Fibroblast of villous mesenchyme (primary cell): ENCODE results near the gene STAG1. TPM values are rescaled to one million over a fixed set of nuclear protein-coding genes. Genes with fewer than 3 reads are reported as not detected.
"Not testable (repeated sequence)": the region's sequence is repeated elsewhere in the genome, so short reads cannot be mapped to it uniquely, and the experiment has no call there.

ENCODE experiments used
- DNase-seq: peaks from one replicate; pipeline ENCODE4 v3.0.0-alpha.2; 2010; ENCODE audit warnings: low read depth
- H3K4me3 ChIP-seq: 2 replicates; pipeline ENCODE4 v1.5.1; 2011; ENCODE audit warnings: low read depth, mild to moderate bottlenecking, low read length
- total RNA-seq: library from RNA; depleted of rRNA; stranded (reverse); fragments of >200 nt; gene quantifications from 2 replicates; pipeline ENCODE4 v1.2.3, GENCODE V29; 2012
- TF ChIP-seq, protein P1 (sequence below): IDR thresholded peaks from 2 replicates; pipeline ENCODE4 v1.5.1; 2012; ENCODE audit warnings: low read depth, mild to moderate bottlenecking, low read length; ENCODE audit not compliant: insufficient read depth

The STAG1 gene
- total RNA-seq, 1 donor: 52.7 TPM

DNA sequence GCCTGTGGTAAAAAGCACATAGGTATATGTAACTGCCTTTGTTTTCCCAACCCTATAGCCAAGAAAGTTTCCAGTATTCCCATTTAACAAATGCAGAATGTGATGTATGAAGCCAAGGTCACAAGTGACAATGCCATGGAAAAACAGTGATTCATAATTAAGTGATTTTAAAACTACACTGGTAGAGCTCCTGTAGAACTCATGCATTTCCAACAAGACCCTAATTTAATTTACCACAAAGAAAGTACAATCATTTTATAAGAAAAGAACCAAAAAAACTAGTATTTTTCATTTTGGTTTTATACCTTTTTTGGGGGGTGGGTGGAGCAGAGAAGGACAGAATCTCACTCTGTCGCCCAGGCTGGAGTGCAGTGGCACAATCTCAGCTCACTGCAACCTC is 82.0 kb downstream of the STAG1 start:
- TF ChIP-seq, protein P1, sequence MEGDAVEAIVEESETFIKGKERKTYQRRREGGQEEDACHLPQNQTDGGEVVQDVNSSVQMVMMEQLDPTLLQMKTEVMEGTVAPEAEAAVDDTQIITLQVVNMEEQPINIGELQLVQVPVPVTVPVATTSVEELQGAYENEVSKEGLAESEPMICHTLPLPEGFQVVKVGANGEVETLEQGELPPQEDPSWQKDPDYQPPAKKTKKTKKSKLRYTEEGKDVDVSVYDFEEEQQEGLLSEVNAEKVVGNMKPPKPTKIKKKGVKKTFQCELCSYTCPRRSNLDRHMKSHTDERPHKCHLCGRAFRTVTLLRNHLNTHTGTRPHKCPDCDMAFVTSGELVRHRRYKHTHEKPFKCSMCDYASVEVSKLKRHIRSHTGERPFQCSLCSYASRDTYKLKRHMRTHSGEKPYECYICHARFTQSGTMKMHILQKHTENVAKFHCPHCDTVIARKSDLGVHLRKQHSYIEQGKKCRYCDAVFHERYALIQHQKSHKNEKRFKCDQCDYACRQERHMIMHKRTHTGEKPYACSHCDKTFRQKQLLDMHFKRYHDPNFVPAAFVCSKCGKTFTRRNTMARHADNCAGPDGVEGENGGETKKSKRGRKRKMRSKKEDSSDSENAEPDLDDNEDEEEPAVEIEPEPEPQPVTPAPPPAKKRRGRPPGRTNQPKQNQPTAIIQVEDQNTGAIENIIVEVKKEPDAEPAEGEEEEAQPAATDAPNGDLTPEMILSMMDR: no peak
- no peak for DNase-seq
- H3K4me3 ChIP-seq: no peak overlapping the region

DNA sequence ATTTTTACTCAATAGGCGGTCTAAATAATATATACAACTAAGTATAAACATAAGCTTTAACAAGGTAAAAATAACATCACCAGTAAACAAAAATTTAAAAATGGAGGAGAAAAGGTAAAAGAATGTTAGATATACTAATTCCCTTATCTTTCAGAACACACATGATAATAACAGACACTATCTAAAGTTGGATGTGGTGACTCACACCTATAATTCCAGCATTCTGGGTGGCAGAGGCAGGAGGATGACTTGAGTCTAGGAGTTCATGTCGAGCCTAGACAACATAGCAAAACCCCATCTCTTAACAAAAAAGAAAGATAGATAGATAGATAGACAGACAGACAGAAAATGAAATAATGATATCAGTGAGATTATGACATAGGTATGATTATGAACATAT is 85.1 kb downstream of the STAG1 start:
- DNase-seq: peak; percentile 33
- no peak overlapping the region for H3K4me3 ChIP-seq
- TF ChIP-seq, protein P1: no peak

DNA sequence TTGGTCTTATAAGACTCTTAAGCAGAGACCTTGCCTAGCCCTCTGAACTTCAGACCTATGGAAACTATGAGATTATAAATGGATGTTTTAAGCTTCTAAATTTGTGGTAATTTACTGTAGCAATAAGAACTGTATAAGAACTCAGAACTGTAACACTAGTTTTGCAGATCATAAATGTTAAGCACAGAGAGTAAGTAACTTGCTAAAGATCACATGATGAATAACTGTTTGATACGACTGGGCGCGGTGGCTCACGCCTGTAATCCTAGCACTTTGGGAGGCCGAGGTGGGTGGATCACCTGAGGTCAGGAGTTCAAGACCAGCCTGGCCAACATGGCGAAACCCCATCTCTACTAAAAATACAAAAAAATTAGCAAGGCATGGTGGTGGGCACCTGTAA is 85.9 kb downstream of the STAG1 start:
- not testable (repeated sequence) for DNase-seq, H3K4me3 ChIP-seq

DNA sequence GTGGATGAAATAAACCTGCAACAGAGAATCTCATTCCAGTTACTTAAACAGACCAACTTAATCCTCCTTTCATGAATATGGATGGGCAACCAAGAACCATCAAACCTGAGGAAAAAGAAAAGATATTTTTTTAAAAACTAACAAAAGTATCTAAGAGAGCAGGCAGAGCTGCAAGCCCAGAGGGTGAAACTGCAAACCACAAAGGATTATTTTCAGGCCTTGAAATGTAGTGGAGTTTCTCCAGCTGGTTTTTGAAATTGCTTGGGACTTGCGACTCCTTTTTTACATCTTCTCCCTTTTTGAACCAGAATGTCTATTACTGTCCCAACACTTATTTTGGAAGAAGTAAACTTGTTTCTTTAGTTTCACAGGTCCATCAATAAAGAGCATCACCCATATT is 87.4 kb downstream of the STAG1 start:
- peak; percentile 50 for DNase-seq
- no peak overlapping the region for H3K4me3 ChIP-seq
- TF ChIP-seq, protein P1: no peak

DNA sequence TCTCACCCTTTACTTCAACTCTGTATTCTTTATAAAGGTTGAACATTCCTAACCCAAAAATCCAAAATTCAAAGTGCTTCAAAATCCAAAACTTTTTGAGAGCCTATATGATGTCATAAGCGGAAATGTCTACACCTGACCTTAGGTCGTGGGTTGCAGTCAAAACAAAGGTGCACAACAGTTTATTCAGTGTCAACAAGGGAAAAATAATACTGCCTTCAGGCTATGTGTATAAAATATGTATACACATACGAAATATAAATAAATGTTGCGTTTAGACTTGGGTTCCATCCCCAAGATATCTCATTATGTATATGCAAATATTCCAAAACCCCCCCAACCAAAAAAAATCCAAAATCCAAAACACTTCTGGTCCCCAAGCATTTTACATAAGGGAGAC is 90.9 kb downstream of the STAG1 start:
- no peak for DNase-seq
- TF ChIP-seq, protein P1: no peak
- no peak overlapping the region for H3K4me3 ChIP-seq

DNA sequence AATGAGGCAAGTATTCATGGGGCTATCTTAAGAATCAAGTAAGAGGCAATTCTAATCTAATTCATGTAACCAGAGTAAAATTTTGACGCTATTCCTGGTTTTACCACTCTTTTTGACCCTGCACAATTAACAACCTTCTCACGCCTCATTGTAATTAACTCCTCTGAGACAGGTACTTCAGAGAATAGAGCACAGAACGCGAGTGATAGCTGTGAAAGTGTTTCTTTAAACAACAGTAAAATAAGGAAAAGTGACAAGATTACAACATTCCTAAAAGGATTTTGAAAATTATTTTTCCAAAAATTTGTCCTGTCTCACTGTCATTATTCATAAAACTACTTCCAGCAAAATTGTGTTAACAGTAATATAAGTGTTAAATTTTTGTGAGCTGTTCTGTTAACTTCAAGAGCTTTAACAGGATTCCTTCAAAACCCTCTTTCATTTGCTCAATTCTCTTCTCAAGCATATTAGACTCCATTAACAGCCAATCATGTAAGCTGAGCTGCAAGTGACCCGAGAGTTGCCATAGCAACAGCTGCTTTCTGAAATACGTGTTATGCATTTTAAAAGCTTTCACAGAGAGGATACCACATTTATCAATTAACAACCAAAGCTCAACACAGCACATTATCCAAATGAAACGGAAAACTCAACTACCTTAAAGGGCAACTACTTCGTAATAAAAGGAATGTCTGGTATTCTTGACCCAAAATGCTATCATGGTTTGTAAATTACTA is 93.1 kb downstream of the STAG1 start:
- no peak overlapping the region for H3K4me3 ChIP-seq
- DNase-seq: peak; percentile 83
- TF ChIP-seq, protein P1: no peak

DNA sequence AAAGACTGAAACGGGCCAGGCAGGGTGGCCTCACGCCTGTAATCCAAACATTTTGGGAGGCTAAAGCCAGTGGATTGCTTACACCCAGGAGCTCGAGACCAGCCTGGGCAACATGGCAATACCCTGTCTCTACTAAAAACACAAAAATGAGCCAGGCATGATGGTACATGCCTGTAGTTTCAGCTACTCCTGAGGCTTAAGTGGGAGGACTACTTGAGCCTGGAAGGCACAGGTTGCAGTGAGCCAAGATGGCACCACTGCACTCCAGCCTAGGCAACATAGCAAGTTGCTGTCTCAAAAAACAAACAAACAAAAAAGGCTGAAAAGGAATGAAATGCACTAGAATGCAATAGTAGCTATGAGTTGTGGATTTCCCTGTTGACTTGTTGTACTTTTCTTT is 94.7 kb downstream of the STAG1 start:
- TF ChIP-seq, protein P1: no peak
- no peak for DNase-seq

More for the DNA sequence above, 94.7 kb downstream of the STAG1 start:
- no peak overlapping the region for H3K4me3 ChIP-seq
